ENCODE measurements around the gene AKAP10. TPM values are rescaled to one million over a fixed set of nuclear protein-coding genes. Genes with fewer than 3 reads are reported as not detected.
"Not testable (repeated sequence)": the region's sequence is repeated elsewhere in the genome, so short reads cannot be mapped to it uniquely, and the experiment has no call there.

The AKAP10 gene
- total RNA-seq, 1 donor from 2014 or later, result 38.4 TPM

DNA sequence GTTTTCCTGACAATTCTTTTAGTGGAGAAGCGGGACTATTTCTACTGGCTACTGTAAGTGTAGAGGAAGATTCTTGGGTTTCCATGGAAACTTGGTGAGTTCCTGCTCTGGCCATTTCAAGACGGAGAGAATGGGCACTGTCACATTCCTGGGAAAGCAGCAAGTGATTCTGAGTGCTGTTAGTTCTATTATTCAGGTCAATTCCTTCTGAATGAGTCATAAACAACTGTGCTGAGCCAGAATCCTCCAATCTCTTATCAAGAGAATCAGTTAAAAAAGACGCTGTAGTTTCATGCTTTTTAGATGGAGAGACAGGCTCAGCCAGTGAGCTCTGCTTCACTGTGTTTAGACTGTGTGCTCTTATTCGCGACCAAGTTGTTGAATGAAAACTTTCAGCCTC lies 19.6 kb downstream of the AKAP10 start:
- no peaks in the 10 kb centered on the region for H3K9me3 Mint-ChIP-seq
- H3K27ac Mint-ChIP-seq, result peak overlapping the region; percentile 61
- intact Hi-C loops (cut with micrococcal nuclease), result loop anchor here (2.0 kb wide), 1 partner anchor 41 kb away; no protein-coding TSS in a partner anchor
- H3K27me3 Mint-ChIP-seq (ENCODE audit: low read depth), result no peaks in the 10 kb centered on the region
- peaks cover 30% of the 10 kb centered on the region for H3K4me1 Mint-ChIP-seq (ENCODE audit: low read depth)
- DNase-seq (ENCODE audit: low spot score), result no peak
- no peak overlapping the region for H3K4me3 Mint-ChIP-seq (ENCODE audit: low read depth)
- H3K36me3 Mint-ChIP-seq (ENCODE audit: low read depth), result peaks cover 68% of the 10 kb centered on the region

DNA sequence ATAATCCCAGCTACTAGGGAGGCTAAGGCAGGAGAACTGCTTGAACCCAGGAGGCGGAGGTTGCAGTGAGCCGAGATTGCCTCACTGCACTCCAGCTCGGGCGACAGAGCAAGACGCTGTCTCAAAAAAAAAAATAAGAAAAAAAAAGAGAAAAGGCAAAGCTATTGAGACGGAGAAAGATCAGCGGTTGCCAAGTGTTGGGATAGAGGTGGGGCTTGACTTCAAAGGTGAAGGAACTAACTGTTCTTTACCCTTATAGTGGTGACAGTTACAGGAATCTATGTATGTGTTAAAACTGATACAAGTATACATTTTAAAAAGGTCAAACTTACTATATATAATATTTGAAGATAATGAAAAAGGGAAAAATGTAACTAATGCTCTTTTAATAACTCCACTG lies 22.5 kb downstream of the AKAP10 start:
- DNase-seq (ENCODE audit: low spot score), result no peak
- H3K27ac Mint-ChIP-seq, result no peak overlapping the region
- intact Hi-C loops (cut with micrococcal nuclease), result no loop called here

DNA sequence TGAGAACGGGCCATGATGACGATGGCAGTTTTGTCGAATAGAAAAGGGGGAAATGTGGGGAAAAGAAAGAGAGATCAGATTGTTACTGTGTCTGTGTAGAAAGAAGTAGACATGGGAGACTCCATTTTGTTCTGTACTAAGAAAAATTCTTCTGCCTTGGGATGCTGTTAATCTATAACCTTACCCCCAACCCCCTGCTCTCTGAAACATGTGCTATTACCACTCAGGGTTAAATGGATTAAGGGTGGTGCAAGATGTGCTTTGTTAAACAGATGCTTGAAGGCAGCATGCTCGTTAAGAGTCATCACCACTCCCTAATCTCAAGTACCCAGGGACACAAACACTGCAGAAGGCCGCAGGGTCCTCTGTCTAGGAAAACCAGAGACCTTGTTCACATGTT lies 26.2 kb downstream of the AKAP10 start:
- H3K27me3 Mint-ChIP-seq (ENCODE audit: low read depth); intact Hi-C loops (cut with micrococcal nuclease); H3K9me3 Mint-ChIP-seq; DNase-seq (ENCODE audit: low spot score); H3K4me3 Mint-ChIP-seq (ENCODE audit: low read depth); H3K27ac Mint-ChIP-seq: not testable (repeated sequence)
- H3K36me3 Mint-ChIP-seq (ENCODE audit: low read depth), result peaks cover 62% of the 10 kb centered on the region
- H3K4me1 Mint-ChIP-seq (ENCODE audit: low read depth), result peaks cover 31% of the 10 kb centered on the region

More for the DNA sequence above, 22.5 kb downstream of the AKAP10 start:
- Mint-ChIP-seq H3K27me3 (ENCODE audit: low read depth) (no peaks in the 10 kb centered on the region), H3K36me3 (ENCODE audit: low read depth) (peaks cover 61% of the 10 kb centered on the region), H3K4me3 (ENCODE audit: low read depth) (no peak overlapping the region), H3K4me1 (ENCODE audit: low read depth) (peaks cover 31% of the 10 kb centered on the region), H3K9me3 (no peaks in the 10 kb centered on the region)

DNA sequence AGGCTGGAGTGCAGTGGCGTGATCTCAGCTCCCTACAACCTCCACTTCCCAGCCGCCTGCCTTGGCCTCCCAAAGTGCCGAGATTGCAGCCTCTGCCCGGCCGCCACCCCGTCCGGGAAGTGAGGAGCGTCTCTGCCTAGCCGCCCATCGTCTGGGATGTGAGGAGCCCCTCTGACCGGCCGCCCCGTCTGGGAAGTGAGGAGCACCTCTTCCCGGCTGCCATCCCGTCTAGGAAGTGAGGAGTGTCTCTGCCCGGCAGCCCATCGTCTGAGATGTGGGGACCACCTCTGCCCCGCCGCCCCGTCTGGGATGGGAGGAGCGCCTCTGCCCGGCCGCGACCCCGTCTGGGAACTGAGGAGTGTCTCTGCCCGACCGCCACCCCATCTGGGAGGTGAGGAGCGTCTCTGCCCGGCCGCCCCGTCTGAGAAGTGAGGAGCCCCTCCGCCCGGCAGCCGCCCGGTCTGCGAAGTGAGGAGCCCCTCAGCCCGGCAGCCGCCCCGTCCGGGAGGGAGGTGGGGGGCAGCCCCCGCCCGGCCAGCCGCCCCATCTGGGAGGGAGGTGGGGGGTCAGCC lies 26.9 kb downstream of the AKAP10 start:
- H3K4me3 Mint-ChIP-seq (ENCODE audit: low read depth); H3K27ac Mint-ChIP-seq; DNase-seq (ENCODE audit: low spot score); H3K27me3 Mint-ChIP-seq (ENCODE audit: low read depth); H3K9me3 Mint-ChIP-seq; intact Hi-C loops (cut with micrococcal nuclease): not testable (repeated sequence)
- Mint-ChIP-seq H3K4me1 (ENCODE audit: low read depth) (peaks cover 27% of the 10 kb centered on the region), H3K36me3 (ENCODE audit: low read depth) (peaks cover 58% of the 10 kb centered on the region)

DNA sequence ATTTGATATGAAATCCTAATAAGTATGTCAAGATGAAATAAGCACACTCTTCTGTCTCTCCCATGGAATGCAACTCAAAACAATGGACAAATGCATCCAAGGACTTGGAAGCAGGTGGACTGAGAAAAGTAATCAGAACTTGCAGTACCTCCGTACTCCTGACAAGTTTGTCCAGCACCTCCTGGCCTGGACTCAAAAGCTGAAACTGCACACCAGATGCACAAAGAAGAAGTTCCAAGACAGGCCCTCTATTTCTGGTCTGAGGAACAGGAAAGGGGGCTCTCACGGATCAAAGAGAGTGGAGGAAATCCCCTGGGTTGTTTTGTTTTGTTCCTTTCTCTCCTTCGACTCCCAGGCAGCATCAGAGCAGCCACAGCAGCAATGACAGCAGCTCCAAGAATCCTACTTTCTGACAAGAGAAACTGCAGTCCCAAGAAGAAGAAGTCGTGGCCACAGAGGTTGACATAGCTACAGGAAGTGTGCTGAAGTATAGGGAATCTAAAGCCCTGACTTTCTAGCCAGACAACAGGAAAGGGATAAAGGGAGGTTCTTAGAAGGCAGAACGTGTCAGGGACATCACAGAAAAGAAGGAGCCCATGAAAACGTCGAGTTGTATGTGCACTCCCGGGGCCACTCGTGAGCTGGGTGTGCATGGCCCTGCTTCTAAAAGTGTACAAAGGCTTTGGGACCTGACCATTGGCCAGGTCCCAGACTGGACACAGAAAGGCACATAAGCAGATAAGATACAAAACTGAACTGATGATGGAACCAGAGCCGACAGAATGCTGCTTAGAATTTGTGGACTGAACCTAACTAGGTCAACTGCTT lies 29.3 kb downstream of the AKAP10 start:
- Mint-ChIP-seq H3K27me3 (ENCODE audit: low read depth) (no peaks in the 10 kb centered on the region), H3K36me3 (ENCODE audit: low read depth) (peaks cover 51% of the 10 kb centered on the region), H3K4me1 (ENCODE audit: low read depth) (peaks cover 26% of the 10 kb centered on the region), H3K27ac (peak overlapping the region; percentile 63), H3K9me3 (no peaks in the 10 kb centered on the region), H3K4me3 (ENCODE audit: low read depth) (no peak overlapping the region)
- DNase-seq (ENCODE audit: low spot score), result no peak
- intact Hi-C loops (cut with micrococcal nuclease), result no loop called here

DNA sequence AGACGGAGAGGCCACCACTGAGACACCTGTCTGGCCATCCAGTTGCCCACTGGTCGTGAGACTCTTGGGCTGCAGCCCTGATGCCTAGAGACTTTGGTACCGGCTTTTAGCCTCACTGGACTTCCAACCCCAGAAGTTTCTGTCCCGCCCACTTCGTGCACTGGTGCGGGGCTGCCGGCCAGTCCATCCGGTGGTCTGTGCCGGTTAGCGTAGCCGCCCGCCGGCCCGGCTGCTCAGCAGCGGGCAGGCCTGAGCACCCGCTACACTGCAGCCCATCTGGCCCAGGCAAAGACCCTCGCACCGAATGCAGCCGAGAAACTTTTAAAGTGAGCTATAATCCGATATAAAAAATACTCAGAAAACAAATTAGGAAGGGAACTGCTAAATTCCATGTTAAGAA lies 30.7 kb downstream of the AKAP10 start:
- no peaks in the 10 kb centered on the region for H3K9me3 Mint-ChIP-seq
- no peak overlapping the region for H3K4me3 Mint-ChIP-seq (ENCODE audit: low read depth)
- H3K4me1 Mint-ChIP-seq (ENCODE audit: low read depth), result peaks cover 19% of the 10 kb centered on the region
- H3K36me3 Mint-ChIP-seq (ENCODE audit: low read depth), result peaks cover 46% of the 10 kb centered on the region
- intact Hi-C loops (cut with micrococcal nuclease), result no loop called here
- no peaks in the 10 kb centered on the region for H3K27me3 Mint-ChIP-seq (ENCODE audit: low read depth)
- no peak for DNase-seq (ENCODE audit: low spot score)
- H3K27ac Mint-ChIP-seq, result no peak overlapping the region

DNA sequence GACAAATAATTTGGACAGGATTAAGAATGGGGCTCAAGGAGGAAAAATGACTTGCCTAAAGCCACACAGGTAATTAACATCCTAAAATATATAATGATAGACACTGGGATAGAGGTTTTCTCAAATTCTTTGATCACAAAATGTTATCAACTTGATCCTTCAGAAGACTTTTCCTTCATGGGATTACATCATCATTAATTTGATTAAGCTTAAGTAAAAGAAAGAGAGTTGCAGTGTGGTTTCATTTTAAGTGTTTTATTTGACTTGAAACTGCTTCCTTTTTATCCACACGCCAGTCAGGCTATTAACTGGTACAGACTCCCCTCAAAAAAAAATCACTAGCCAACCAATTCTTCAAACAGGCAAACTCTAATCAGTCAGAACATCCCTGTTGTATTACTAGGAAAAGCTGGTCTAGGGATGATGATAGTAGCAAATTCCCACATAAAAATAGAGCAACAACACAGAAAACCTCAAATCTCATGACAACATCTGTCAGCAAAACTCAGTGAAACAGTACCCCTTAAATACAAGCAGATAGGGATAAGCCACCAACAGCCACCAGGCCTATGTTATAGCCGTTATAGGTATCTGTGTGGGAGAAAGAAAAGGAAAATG lies 32.5 kb downstream of the AKAP10 start:
- peak overlapping the region; percentile 4 for H3K27ac Mint-ChIP-seq
- H3K4me3 Mint-ChIP-seq (ENCODE audit: low read depth), result no peak overlapping the region

DNA sequence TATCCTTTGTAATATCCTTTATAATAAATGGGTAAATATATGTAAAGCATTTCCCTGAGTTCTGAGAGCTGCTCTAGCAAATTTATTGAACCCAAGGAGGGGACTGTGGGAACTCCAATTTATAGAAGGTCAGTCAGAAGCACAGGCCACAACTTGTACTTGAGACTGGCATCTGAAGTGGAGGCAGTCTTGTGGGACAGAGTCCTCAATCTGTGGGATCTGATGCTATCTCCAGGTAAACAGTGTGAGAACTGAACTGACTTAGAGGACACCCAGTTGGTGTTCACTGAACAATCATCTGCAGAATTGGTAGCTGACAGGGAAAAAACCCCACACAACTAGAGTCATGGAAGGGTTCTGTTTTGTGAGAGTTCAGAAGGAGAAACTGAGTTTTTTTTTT lies 34.0 kb downstream of the AKAP10 start:
- intact Hi-C loops (cut with micrococcal nuclease), result no loop called here
- Mint-ChIP-seq H3K36me3 (ENCODE audit: low read depth) (peaks cover 64% of the 10 kb centered on the region), H3K4me3 (ENCODE audit: low read depth) (no peak overlapping the region), H3K4me1 (ENCODE audit: low read depth) (peaks cover 16% of the 10 kb centered on the region), H3K9me3 (no peaks in the 10 kb centered on the region), H3K27ac (no peak overlapping the region), H3K27me3 (ENCODE audit: low read depth) (no peaks in the 10 kb centered on the region)
- no peak for DNase-seq (ENCODE audit: low spot score)

More for the DNA sequence above, 32.5 kb downstream of the AKAP10 start:
- Mint-ChIP-seq H3K9me3 (no peaks in the 10 kb centered on the region), H3K4me1 (ENCODE audit: low read depth) (peaks cover 21% of the 10 kb centered on the region), H3K27me3 (ENCODE audit: low read depth) (no peaks in the 10 kb centered on the region), H3K36me3 (ENCODE audit: low read depth) (peaks cover 56% of the 10 kb centered on the region)
- intact Hi-C loops (cut with micrococcal nuclease), result no loop called here
- DNase-seq (ENCODE audit: low spot score), result no peak

DNA sequence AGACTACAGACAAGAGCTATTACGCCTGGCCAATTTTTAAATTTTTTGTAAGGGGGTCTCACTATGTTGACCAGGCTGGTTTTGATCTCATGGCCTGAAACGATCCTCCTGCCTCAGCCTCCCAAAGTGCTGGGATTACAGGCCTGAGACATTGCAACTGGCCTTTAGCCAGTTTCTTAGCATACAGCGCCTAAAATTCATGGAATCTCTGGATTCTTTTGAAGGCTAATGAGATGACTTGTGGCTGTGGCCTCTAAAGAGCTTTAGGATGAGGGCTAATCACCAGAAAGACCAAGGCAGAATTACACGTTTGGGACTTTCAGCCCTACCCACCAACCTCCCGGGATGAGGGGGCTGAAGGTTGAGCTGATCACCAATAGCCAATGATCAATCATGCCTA lies 34.6 kb downstream of the AKAP10 start:
- Mint-ChIP-seq H3K9me3 (no peaks in the 10 kb centered on the region), H3K27me3 (ENCODE audit: low read depth) (no peaks in the 10 kb centered on the region), H3K4me3 (ENCODE audit: low read depth) (no peak overlapping the region), H3K36me3 (ENCODE audit: low read depth) (peaks cover 61% of the 10 kb centered on the region), H3K27ac (no peak overlapping the region), H3K4me1 (ENCODE audit: low read depth) (peaks cover 11% of the 10 kb centered on the region)
- DNase-seq (ENCODE audit: low spot score), result no peak
- intact Hi-C loops (cut with micrococcal nuclease), result no loop called here

DNA sequence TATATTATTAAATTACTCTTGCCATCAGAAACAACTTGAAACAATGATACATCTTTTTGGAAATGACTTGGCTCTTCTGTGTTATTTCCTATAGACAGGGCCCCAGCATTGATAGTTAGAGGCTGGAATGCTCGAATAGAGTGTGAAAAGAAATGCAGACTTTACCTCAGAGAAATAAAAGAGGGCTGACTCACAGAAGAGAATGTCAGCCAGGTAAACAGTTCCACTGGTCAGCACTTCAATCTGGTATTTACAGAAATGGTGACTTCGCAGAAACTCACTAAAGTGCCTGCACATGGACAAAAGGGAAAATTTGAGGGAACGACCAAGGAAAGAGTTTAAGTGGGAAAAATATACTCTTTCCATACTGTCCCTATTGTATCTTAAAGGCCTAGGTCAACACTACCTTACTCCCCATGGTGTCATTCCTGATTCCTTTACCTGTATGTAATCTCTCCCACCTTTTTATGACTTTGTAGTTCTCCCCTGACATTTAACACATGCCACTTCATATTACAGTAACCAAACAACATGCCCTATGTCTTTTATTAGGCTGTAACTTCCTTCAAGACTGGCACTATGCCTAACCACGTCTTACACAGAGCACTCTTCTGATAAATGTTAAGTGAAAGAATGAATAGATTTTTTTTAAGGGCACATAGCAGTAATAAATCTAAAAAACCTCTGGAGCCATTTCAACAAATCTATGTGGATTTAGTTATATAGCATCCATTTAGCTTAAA lies 36.7 kb downstream of the AKAP10 start:
- intact Hi-C loops (cut with micrococcal nuclease), result no loop called here
- Mint-ChIP-seq H3K27me3 (ENCODE audit: low read depth) (no peaks in the 10 kb centered on the region), H3K36me3 (ENCODE audit: low read depth) (peaks cover 61% of the 10 kb centered on the region), H3K4me3 (ENCODE audit: low read depth) (no peak overlapping the region), H3K4me1 (ENCODE audit: low read depth) (peaks cover 10% of the 10 kb centered on the region), H3K27ac (peak overlapping the region; percentile 38), H3K9me3 (no peaks in the 10 kb centered on the region)
- no peak for DNase-seq (ENCODE audit: low spot score)

DNA sequence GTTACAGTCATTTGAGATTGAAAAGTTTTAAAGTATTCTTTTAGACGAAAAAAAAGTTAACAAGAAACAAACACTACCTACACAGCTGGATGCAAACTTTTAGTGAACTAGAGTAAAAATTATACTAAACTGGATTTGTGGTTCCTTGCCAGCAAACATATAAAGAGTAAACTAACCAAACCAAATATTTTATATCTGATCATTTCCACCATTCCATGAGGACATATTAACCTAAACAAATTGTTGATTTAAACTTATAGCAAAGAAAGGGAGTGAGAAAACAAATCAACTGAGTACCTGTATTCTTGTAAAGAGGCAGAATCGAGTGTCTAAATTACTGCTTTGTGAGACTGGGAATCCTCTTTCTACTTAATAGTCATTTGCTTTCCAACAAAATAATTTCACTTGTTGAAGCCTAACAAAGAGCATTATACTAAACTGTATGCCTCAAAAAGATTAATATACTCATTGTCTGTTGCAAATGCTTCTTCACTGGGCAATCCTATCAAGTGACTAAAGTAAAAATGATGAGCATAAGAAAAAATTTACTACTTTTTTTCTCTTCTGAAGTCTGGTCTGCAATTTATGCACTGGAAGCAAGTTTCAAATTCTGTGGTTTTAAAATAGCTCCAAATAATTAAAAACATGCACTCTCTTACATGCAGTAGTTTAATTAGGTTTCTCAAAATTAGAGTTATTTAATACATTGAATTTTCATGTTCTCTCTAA lies 37.5 kb downstream of the AKAP10 start:
- Mint-ChIP-seq H3K36me3 (ENCODE audit: low read depth) (peaks cover 58% of the 10 kb centered on the region), H3K9me3 (no peaks in the 10 kb centered on the region), H3K27ac (no peak overlapping the region), H3K27me3 (ENCODE audit: low read depth) (no peaks in the 10 kb centered on the region), H3K4me1 (ENCODE audit: low read depth) (peaks cover 6% of the 10 kb centered on the region), H3K4me3 (ENCODE audit: low read depth) (no peak overlapping the region)
- DNase-seq (ENCODE audit: low spot score), result no peak
- intact Hi-C loops (cut with micrococcal nuclease), result no loop called here

DNA sequence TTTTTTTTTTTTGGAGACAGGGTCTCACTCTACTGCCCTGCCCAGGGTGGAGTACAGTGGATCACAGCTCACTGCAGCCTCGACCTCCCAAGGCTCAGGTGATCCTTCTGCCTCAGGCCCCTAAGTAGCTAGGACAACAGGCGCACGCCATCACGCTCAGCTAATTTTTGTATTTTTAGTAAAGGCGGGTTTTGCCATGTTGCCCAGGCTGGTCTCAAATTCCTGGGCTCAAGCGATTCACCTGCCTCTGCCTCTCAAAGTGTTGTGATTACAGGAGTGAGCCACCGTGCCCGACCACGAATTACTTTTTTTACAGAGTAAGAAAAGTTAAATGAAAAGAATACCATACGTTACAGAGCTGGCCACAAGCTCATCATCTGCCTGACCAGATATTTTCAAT lies 38.9 kb downstream of the AKAP10 start:
- Mint-ChIP-seq H3K27me3 (ENCODE audit: low read depth) (no peaks in the 10 kb centered on the region), H3K4me3 (ENCODE audit: low read depth) (no peak overlapping the region), H3K9me3 (no peaks in the 10 kb centered on the region), H3K27ac (no peak overlapping the region), H3K36me3 (ENCODE audit: low read depth) (peaks cover 59% of the 10 kb centered on the region), H3K4me1 (ENCODE audit: low read depth) (peaks cover 2% of the 10 kb centered on the region)
- intact Hi-C loops (cut with micrococcal nuclease), result no loop called here
- DNase-seq (ENCODE audit: low spot score), result no peak

Measured in activated T-helper 2 cell treated with anti-CD3 and anti-CD28 coated beads, Interferon-gamma antibody, Interleukin-2, Interleukin-4, amounts not matched to agents 10 μg/mL and 5 μg/mL and 100 μg/mL, durations not matched to agents 14 hours and 24 hours and 36 hours (primary cell).